HEK293T (cell line): ENCODE results near the gene KIF7.

Source experiments
- CTCF ChIA-PET: fragments of 350-600 bp; formaldehyde crosslinking; extraction: SDS; loops from one replicate; lab custom pipeline; 2021; ENCODE audit warnings: antibody characterized with exemption, inconsistent platforms; lab: Yijun Ruan, JAX
- POLR2A ChIA-PET: fragments of 350-600 bp; formaldehyde crosslinking; extraction: SDS; loops from one replicate; lab custom pipeline; 2020; ENCODE audit warnings: antibody characterized with exemption, inconsistent platforms; lab: Yijun Ruan, JAX
- DNase-seq: peaks from one replicate; pipeline ENCODE4 v3.0.0; 2012; ENCODE audit warnings: mixed read lengths; ENCODE audit errors: extremely low spot score
- ARNT ChIP-seq: fragments of 450-650 bp; IDR thresholded peaks from 2 replicates; pipeline ENCODE4 v1.6.1; 2017; ENCODE audit warnings: mild to moderate bottlenecking
- BHLHE40 ChIP-seq: fragments of 450-650 bp; IDR thresholded peaks from 2 replicates; pipeline ENCODE4 v1.6.1; 2016; ENCODE audit warnings: mild to moderate bottlenecking, moderate library complexity, borderline replicate concordance
- CTBP1 ChIP-seq: fragments of 450-650 bp; IDR thresholded peaks from 2 replicates; pipeline ENCODE4 v1.6.1; 2016; ENCODE audit warnings: borderline replicate concordance
- ELF4 ChIP-seq: fragments of 450-650 bp; IDR thresholded peaks from 2 replicates; pipeline ENCODE4 v1.6.1; 2017; ENCODE audit warnings: antibody characterized with exemption
- FOXA1 ChIP-seq: fragments of 450-650 bp; IDR thresholded peaks from 2 replicates; pipeline ENCODE4 v1.6.1; 2016; ENCODE audit warnings: mild to moderate bottlenecking
- FOXK2 ChIP-seq: fragments of 450-650 bp; IDR thresholded peaks from 2 replicates; pipeline ENCODE4 v1.6.1; 2016; ENCODE audit warnings: mild to moderate bottlenecking
- FOXM1 ChIP-seq: fragments of 450-650 bp; IDR thresholded peaks from 2 replicates; pipeline ENCODE4 v1.6.1; 2017; ENCODE audit warnings: mild to moderate bottlenecking, borderline replicate concordance
- HDGF ChIP-seq: fragments of 450-650 bp; IDR thresholded peaks from 2 replicates; pipeline ENCODE4 v1.6.1; 2017; ENCODE audit warnings: antibody characterized with exemption, borderline replicate concordance
- L3MBTL2 ChIP-seq: fragments of 450-650 bp; conservative IDR thresholded peaks from 2 replicates; pipeline ENCODE4 v1.6.1; 2016; ENCODE audit warnings: mild to moderate bottlenecking
- LEF1 ChIP-seq: fragments of 450-650 bp; IDR thresholded peaks from 2 replicates; pipeline ENCODE4 v1.6.1; 2017; ENCODE audit warnings: mild to moderate bottlenecking, borderline replicate concordance
- NFRKB ChIP-seq: fragments of 450-650 bp; IDR thresholded peaks from 2 replicates; pipeline ENCODE4 v1.6.1; 2016; ENCODE audit warnings: mild to moderate bottlenecking, moderate library complexity
- SP1 ChIP-seq: fragments of 450-650 bp; IDR thresholded peaks from 2 replicates; pipeline ENCODE4 v1.6.1; 2017
- SUZ12 ChIP-seq: fragments of 450-650 bp; IDR thresholded peaks from 2 replicates; pipeline ENCODE4 v1.6.1; 2016; ENCODE audit warnings: mild to moderate bottlenecking
- TARDBP ChIP-seq: fragments of 450-650 bp; IDR thresholded peaks from 2 replicates; pipeline ENCODE4 v1.6.1; 2016
- ZNF384 ChIP-seq: fragments of 450-650 bp; IDR thresholded peaks from 2 replicates; pipeline ENCODE4 v1.6.1; 2016
- TF ChIP-seq, protein P1 (sequence below): fragments of 450-650 bp; IDR thresholded peaks from 2 replicates; pipeline ENCODE4 v1.6.1; 2016

KIF7 gene

DNA sequence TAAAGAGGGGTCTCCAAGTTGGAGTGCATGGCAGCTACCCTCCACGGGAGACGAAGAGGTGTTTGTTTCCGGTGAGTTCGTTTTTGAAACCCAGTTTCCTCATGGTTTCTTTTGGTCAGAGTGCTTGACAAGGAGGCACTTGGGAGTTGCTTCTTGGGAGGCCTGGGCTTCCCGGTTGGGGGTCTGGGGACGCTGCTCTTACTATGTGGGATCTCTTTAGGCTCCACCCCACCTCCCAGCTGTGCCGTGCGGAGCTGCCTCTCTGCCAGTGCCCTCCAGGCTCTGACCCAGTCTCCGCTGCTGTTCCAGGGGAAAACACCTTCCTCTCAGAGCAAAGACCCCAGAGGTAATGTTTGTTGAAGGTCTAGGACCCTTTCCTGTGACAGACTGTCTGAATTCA, 29.6 kb downstream of the KIF7 start:
- DNase-seq: peak; percentile 8
- TF ChIP-seq NFRKB: no peak
- TF ChIP-seq HDGF: no peak
- TF ChIP-seq ELF4: no peak
- TF ChIP-seq TARDBP: no peak
- no peak for TF ChIP-seq ARNT
- no peak for TF ChIP-seq FOXK2
- no peak for TF ChIP-seq SUZ12
- no peak for TF ChIP-seq BHLHE40
- no peak for TF ChIP-seq FOXA1
- TF ChIP-seq L3MBTL2: no peak
- no peak for TF ChIP-seq CTBP1
- TF ChIP-seq, protein P1, sequence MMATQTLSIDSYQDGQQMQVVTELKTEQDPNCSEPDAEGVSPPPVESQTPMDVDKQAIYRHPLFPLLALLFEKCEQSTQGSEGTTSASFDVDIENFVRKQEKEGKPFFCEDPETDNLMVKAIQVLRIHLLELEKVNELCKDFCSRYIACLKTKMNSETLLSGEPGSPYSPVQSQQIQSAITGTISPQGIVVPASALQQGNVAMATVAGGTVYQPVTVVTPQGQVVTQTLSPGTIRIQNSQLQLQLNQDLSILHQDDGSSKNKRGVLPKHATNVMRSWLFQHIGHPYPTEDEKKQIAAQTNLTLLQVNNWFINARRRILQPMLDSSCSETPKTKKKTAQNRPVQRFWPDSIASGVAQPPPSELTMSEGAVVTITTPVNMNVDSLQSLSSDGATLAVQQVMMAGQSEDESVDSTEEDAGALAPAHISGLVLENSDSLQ: no peak
- TF ChIP-seq LEF1: no peak
- TF ChIP-seq SP1: no peak
- POLR2A ChIA-PET: interaction anchor here (0.7 kb wide), 1 partner anchor 39 kb away, joined by 3 read pairs; no protein-coding TSS in a partner anchor
- CTCF ChIA-PET: no interaction called here

DNA sequence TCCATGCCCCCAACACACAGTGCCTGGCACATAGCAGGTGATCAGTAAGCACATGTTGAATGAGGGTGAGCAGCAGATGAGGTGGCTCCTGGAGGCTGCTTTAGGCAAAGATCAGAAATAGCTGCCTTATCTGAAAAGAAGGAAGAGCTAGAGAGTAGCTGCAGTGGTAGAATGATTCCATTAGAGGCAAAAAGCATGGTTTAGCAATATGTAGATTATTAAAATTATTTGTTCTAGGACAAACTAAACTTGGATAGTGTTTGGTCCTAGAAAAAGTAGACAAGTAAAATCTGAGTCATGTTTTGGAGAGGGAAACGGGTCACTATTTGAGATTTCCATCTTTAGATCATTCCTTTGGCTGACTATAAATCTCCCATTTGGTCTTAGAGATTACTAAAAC, 32.1 kb downstream of the KIF7 start:
- POLR2A ChIA-PET: interaction anchor here (0.9 kb wide), 1 partner anchor 13 kb away, joined by 3 read pairs; no protein-coding TSS in a partner anchor
- DNase-seq: no peak
- TF ChIP-seq SUZ12 (no peak), L3MBTL2 (no peak), TARDBP (no peak)
- CTCF ChIA-PET: no interaction called here

DNA sequence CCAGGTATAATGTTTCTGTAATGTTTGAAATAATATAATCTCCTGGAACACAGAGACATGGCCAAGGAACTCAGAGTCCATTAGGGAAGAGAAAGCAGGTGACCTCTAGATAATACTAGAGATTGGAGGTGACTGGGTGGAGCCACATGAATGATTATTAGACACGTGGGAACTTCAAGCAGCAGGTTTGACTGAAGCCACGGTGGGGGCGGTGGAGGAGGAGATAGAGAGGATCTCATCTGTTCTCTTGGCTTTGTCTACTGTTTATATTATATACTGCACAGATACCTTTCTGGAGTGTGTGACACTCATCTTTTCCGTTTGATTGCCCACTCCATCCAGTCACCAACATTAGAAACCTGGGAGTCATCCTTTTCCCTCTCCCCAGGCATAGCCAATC, 33.7 kb downstream of the KIF7 start:
- CTCF ChIA-PET: no interaction called here

DNA sequence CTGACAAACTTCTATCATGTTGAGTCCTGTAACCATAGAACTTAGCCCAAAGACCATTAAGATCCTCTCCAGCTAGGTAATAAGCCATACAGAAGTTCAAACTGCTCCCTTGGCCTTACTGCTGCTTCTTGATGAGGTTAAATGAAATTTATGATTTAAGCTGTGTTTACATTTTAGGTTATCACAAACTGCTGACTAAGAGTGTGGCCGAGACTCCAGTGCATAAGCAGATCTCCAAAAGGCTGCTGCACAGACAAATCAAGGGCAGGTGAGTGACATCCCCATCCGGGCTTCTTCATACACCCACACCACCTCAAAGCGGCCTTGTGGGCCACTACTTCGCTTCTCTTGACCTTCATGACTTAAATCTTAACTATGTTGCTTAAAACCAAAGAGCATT, 39.0 kb downstream of the KIF7 start:
- ChIA-PET POLR2A (interaction anchor here (3.4 kb wide), 1 partner anchor 41 kb away, joined by 10 read pairs; the partner anchor contains the start of gene TICRR), CTCF (no interaction called here)
- no peak for DNase-seq
- TF ChIP-seq FOXA1 (no peak), L3MBTL2 (no peak), BHLHE40 (no peak), CTBP1 (no peak), SUZ12 (no peak), TARDBP (no peak), SP1 (no peak), FOXM1 (no peak), ELF4 (no peak)

More for the DNA sequence above, 33.7 kb downstream of the KIF7 start:
- POLR2A ChIA-PET: no interaction called here
- TF ChIP-seq L3MBTL2: no peak
- no peak for TF ChIP-seq SP1
- TF ChIP-seq FOXK2: no peak
- no peak for TF ChIP-seq ARNT
- TF ChIP-seq NFRKB: no peak
- TF ChIP-seq LEF1: no peak
- TF ChIP-seq TARDBP: no peak
- TF ChIP-seq ELF4: no peak
- TF ChIP-seq FOXM1: no peak
- no peak for TF ChIP-seq BHLHE40
- no peak for TF ChIP-seq SUZ12
- TF ChIP-seq CTBP1: no peak
- TF ChIP-seq HDGF: no peak
- TF ChIP-seq, protein P1: no peak
- no peak for TF ChIP-seq FOXA1
- no peak for TF ChIP-seq ZNF384
- no peak for DNase-seq

DNA sequence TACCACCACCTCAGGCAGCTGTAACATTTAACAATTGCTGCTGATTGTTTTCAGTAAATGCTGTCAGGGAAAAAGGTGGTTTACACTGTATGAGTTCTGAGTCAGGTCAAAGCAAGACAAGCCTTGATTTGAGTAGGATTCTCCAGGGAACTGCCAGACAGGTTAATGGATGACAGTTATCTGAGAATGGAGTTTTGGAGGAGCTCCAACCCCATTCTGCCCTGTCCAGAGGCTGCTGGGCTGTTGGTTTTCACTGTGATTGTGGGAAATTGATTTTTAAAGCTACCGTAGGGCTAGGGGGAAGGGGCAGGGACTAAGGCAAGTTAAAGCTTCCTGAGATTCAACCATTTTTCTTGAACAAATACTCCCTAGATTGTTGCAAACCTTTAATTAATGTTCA, 40.1 kb downstream of the KIF7 start:
- ChIA-PET POLR2A (interaction anchor here (3.4 kb wide), 1 partner anchor 40 kb away, joined by 10 read pairs; the partner anchor contains the start of gene TICRR), CTCF (no interaction called here)
- TF ChIP-seq ARNT: no peak
- TF ChIP-seq, protein P1: no peak
- no peak for TF ChIP-seq NFRKB
- TF ChIP-seq L3MBTL2: no peak
- TF ChIP-seq FOXK2: no peak
- TF ChIP-seq FOXA1: no peak
- TF ChIP-seq CTBP1: no peak
- no peak for TF ChIP-seq TARDBP
- TF ChIP-seq FOXM1: no peak
- no peak for TF ChIP-seq SUZ12
- no peak for DNase-seq

DNA sequence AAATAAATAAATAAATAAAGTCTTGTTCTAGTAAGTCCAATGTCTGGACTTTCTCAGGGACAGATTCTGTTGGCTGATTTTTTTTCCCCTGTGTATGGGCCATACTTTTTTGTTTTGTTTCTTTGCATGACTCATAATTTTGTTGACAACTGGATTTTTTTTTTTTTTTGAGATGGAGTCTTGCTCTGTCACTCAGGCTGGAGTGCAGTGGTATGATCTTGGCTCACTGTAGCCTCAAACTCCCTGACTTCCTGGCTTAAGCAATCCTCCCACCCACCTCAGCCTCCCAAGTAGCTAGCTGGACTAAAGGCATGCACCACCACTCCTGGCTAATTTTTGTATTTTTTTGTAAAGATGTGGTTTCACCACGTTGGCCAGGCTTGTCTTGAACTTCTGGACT, 41.1 kb downstream of the KIF7 start:
- DNase-seq: no peak
- TF ChIP-seq, protein P1: no peak; the same call in 1 of the 2 replicates
- TF ChIP-seq FOXK2 (no peak), FOXM1 (no peak), HDGF (no peak), NFRKB (no peak), SP1 (no peak), TARDBP (no peak), L3MBTL2 (no peak), ZNF384 (no peak)
- ChIA-PET POLR2A (interaction anchor here (3.4 kb wide), 1 partner anchor 39 kb away, joined by 10 read pairs; the partner anchor contains the start of gene TICRR), CTCF (interaction anchor here (0.6 to 0.7 kb wide), 2 partner anchors 19 to 144 kb away, joined by 3 to 5 read pairs; no protein-coding TSS in a partner anchor)
